ENCODE measurements around the gene RGS6. TPM values are rescaled to one million over a fixed set of nuclear protein-coding genes. Genes with fewer than 3 reads are reported as not detected.

RGS6 gene
- total RNA-seq, 4 donors from 2014 or later = 0.84 to 3.0 (median 1.7) TPM; not detected in 1

DNA sequence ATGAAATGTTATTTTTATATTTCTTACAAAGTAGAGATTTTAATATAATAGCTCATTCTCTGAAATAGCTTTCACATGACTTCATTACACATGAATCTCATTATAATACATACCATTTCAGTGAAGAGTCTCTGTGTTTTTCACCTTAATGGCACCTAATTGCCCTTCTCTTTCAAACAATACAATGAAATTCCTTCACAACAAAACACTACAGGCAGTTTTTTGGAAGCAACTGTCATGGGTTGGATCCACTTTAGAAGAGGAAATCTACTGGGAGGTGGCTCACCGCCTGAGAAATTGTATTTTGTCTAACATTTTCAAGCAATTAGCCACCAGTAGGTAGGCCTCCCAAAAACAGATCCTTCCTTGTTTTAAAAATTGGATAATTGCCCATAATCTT lies 40.3 kb upstream of the RGS6 start:
- intact Hi-C loops (cut with DNase I; ENCODE audit: low total_unique reads) = no loop called here
- 51 to 71% methylated on average over 1 of the region's 1 CpG for WGBS, 2 donors
- TF ChIP-seq POLR2A (IDR thresholded peaks at IDR 0.05) (no peak), CTCF (IDR thresholded peaks at IDR 0.05) (no peak)
- DNase-seq (ENCODE audit: low spot score in 2 of 2) = no peak
- H3K4me3 ChIP-seq (ENCODE audit: low read depth, poor library complexity, severe bottlenecking) = no peak overlapping the region

DNA sequence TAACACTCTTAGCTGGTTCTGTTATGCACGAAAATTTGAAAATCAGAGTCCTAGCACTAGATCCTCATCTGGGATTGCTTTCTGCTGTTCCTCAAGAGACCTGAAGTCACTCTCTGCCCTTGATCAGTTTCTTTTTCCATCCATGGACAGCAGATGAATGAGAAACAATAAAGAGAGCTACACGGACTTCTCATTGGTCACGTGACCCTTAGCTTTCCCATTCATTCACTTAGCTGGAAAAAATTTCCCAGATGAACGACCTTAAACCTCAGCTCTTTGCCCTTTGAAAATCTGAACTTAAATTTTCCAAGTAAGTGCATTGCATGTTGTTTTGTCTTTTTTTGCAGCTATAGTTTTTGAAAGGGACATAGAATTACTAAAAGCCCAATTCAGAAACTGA lies 27.2 kb upstream of the RGS6 start:
- 50 to 64% methylated on average over 4 of the region's 4 CpGs for WGBS, 2 donors
- H3K4me3 ChIP-seq (ENCODE audit: low read depth, poor library complexity, severe bottlenecking) = no peak overlapping the region
- no peak for TF ChIP-seq POLR2A (IDR thresholded peaks at IDR 0.05)
- no peak for TF ChIP-seq CTCF (IDR thresholded peaks at IDR 0.05)
- intact Hi-C loops (cut with DNase I; ENCODE audit: low total_unique reads) = no loop called here
- no peak for DNase-seq (ENCODE audit: low spot score in 2 of 2)

- no peak for DNase-seq (ENCODE audit: low spot score in 2 of 2)
- TF ChIP-seq CTCF (IDR thresholded peaks at IDR 0.05) = no peak
- TF ChIP-seq POLR2A (IDR thresholded peaks at IDR 0.05) = no peak
- WGBS, 2 donors = 25 to 30% methylated on average over 7 of the region's 7 CpGs
- intact Hi-C loops (cut with DNase I; ENCODE audit: low total_unique reads) = no loop called here
- H3K4me3 ChIP-seq (ENCODE audit: low read depth, poor library complexity, severe bottlenecking) = no peak overlapping the region
Measured at GRCh38 chr14:71905860-71906259, 26.4 kb upstream of the RGS6 start.

- no peak overlapping the region for H3K4me3 ChIP-seq (ENCODE audit: low read depth, poor library complexity, severe bottlenecking)
- TF ChIP-seq CTCF (IDR thresholded peaks at IDR 0.05) = no peak
- TF ChIP-seq POLR2A (IDR thresholded peaks at IDR 0.05) = no peak
- intact Hi-C loops (cut with DNase I; ENCODE audit: low total_unique reads) = no loop called here
- DNase-seq (ENCODE audit: low spot score in 2 of 2) = no peak
- WGBS, 2 donors = 76 to 83% methylated on average over 10 of the region's 10 CpGs
Measured at GRCh38 chr14:71907793-71908515, 24.3 kb upstream of the RGS6 start.

GRCh38 chr14:71911669-71912068 lies 20.6 kb upstream of the RGS6 start:
- WGBS, 2 donors = 69 to 82% methylated on average over 5 of the region's 5 CpGs
- DNase-seq (ENCODE audit: low spot score in 2 of 2) = no peak
- intact Hi-C loops (cut with DNase I; ENCODE audit: low total_unique reads) = no loop called here
- TF ChIP-seq CTCF (IDR thresholded peaks at IDR 0.05) (no peak), POLR2A (IDR thresholded peaks at IDR 0.05) (no peak)
- no peak overlapping the region for H3K4me3 ChIP-seq (ENCODE audit: low read depth, poor library complexity, severe bottlenecking)

DNA sequence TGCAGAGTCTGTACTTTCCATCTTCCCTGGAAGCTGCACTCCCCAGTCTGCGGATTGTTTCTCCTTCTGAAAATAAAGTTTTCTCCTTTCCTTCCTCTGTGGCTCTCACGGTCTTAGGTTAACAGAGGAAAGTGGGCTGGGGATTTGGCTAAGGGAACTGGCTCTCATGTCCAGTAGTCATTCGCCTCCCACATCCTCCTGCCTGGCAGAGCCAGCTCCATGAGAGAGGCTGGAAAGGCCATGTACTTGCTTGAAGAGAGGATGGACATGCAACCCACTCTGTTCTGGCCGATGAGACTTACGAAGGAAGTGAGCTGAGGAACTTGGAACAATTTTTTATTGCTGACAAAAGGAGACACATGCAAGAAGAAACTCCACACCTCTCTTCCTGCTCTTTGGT lies 18.9 kb upstream of the RGS6 start:
- no peak for DNase-seq (ENCODE audit: low spot score in 2 of 2)
- WGBS, 2 donors = 64 to 69% methylated on average over 5 of the region's 5 CpGs
- intact Hi-C loops (cut with DNase I; ENCODE audit: low total_unique reads) = no loop called here
- TF ChIP-seq POLR2A (IDR thresholded peaks at IDR 0.05) = no peak
- no peak for TF ChIP-seq CTCF (IDR thresholded peaks at IDR 0.05)
- H3K4me3 ChIP-seq (ENCODE audit: low read depth, poor library complexity, severe bottlenecking) = no peak overlapping the region
